Stimulated activated CD4-positive, alpha-beta T cell treated with anti-CD3 and anti-CD28 coated beads, Interleukin-2, amount 100 ng/mL, for 48 hours (primary cell): ENCODE results near the gene RMI2.

ENCODE experiments used
- DNase-seq, 2 donors: peaks; one replicate each; pipeline ENCODE4 v3.0.0-alpha.2; 2020

The RMI2 gene

DNA sequence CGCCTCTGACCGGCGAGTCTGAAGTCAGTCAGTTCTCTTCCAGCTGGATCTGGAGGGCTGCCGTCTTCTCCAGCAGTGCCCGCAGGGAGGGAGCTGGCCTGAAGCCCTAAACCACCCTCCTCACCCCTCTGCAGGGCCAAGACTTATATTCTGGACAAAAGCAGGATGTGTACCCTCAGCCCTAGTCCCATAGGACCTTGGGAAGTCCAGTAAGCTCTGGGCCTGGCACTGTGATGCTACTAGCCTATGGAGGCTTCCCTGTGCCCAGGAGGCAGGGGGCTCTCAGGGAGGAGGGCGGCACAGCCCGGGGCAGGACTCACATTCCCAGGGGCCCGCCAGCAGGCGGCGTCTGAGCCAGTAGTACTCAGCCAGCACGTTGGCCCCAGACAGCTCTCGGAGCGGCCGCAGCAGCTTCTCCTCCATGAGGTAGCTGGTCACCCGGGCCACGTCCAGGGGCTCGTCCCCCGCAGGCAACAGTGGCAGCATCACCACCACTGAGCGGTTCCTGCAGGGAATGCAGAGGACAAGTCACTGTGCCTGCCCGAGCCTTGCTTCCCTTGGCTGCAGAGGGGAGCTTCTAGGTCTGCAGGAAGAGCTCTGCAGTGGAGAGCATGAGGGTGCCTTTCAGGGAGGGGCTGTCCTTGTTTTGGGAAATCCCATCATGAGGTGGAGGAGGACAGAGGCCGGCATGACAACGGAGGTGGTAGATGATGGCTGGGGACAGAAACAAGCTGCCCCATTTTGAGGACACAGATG is 41.7 kb downstream of the RMI2 start:
- no peak for DNase-seq

- DNase-seq = no peak
These were observed 43.8 kb downstream of the RMI2 start for GRCh38 chr16:11389083-11389482.

GRCh38 chr16:11389631-11390565 is 44.6 kb downstream of the RMI2 start:
- DNase-seq = no peak

- DNase-seq = no peak
These were observed 45.6 kb downstream of the RMI2 start for GRCh38 chr16:11390573-11391495.

DNA sequence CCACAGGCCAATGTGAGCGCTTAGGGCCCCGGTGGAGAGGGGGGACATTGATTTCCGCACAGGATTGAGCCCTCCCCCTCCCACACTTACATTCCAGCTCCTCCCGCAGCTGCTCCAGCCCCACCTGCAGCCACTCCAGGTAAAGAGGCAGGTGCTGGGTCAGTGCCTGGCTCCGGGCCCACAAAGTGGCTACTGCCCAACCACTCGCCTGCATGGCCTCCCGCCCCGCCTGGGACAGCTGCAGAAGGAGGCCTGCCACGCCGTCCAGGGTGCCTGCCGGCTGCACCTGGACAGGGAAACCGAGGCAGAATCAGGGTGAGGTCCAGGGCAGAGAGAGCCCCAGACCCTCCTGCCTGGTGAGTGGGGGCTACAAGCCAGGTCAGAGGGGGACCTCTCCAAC is 46.3 kb downstream of the RMI2 start:
- no peak for DNase-seq

GRCh38 chr16:11392041-11392581 is 46.9 kb downstream of the RMI2 start:
- no peak for DNase-seq

DNA sequence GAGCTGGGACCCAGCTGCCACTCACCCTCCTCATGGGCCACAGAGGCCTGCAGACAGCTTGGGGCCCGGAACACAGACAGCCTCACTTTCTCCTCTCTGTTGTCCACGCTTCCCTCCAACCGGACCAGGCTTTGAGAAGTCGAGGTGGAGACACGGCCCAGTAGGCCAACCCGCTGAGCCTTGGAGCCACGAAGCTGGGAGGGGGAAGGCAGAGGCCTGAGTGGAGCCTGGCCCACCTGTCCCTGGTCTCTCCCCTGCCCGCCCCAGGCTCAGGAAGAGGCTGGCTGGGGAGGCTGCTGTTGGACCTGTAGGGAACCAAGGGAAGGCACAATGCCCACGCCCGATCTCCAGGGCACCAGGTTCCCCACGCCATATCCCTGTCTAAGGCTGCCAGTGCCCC is 48.1 kb downstream of the RMI2 start:
- no peak for DNase-seq

DNA sequence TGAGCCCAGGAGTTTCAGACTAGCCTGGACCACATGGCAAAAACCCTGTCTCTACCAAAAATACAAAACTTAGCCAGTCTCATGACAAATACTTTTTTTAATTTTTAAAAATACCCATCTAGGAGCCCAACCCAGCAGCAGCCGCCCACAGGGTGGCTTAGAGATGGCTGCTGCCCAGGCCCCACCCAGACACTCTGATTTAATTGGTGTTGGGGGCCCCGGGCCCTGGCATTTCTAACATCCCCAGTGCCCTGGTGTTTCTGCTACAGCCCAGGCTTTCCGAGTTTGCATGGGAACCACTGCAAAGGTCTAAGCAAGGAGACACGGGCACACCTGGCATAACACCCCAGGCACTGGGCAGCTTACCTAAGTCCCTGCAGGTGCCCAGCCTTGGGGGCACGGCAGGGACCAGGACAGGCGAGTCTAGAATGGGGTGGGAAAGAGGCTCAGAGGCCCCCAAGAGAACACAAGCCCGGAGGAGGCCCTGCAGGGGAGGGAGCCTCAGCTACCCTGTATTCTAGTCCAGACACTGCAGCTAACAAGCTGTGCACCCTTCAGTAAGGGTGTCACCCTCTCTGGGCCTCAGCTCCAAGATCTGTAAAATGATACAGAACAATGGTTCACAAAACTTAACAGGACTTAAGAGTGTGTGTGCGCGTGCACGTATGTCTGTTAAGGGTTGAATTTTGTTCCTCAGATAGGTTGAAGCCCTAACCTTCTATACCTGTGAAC is 48.8 kb downstream of the RMI2 start:
- DNase-seq = no peak

DNA sequence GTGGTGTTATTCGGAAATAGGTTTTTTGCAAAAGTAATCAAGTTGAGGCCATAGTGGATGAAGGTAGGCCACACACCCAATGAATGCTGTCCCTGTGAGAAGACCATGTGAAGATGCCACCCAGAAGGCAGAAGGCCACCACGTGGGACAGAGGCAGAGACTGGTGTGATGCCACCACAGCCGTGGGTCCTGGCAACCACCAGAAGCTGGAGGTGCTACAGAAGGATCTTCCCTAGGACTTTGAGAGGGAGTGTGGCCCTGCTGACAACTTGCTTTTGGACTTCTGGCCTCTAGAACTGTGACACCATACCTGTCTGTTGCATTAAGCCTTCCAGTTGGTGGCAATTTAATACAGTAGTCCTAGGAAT is 49.3 kb downstream of the RMI2 start:
- no peak for DNase-seq

- DNase-seq = no peak
These were observed 50.0 kb downstream of the RMI2 start for GRCh38 chr16:11395008-11395948.

GRCh38 chr16:11395949-11396240 is 50.6 kb downstream of the RMI2 start:
- no peak for DNase-seq

DNA sequence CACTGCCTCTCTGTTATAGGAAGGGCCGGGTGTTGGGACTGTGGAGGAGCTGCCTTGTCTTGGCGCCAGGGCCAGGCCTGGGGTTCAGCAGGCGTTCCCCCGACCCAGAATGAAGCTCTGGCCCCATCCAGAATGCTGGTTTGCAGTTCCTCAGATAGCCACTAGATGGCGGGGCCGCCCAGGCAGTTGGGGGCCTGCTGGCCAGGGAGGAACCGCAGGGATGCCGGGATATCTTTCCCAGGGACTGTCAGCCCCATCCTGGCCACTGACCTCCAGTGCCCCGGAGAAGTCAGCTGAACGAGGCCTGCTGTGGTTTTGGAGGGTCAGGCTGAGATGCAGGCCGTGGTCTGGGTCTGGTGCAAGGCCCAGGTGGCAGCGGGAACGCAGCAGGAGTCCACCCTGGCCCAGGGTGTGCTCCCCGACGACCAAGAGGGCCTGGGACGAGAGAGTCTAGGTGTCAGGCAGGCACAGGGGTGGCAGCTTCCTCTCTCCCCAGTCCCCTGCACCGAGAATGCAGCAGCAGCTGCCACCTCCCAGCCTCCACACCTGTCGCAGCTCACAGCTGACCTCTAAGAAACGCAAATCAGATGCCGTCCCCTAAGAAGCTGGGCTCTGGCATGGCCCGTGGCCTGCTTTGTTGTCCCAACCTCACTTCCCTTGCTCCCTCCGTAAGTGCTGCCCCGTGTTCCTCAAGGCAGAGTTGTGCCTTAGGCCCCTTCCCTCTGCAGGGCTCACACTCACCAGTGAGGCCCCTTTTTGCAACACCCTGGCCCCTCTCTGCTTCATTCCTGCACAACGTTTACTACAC is 51.2 kb downstream of the RMI2 start:
- peak; percentile 76 to 78 for DNase-seq

GRCh38 chr16:11398136-11398535 is 52.9 kb downstream of the RMI2 start:
- DNase-seq = no peak

- DNase-seq = no peak
These were observed 53.6 kb downstream of the RMI2 start for GRCh38 chr16:11398851-11399250.

DNA sequence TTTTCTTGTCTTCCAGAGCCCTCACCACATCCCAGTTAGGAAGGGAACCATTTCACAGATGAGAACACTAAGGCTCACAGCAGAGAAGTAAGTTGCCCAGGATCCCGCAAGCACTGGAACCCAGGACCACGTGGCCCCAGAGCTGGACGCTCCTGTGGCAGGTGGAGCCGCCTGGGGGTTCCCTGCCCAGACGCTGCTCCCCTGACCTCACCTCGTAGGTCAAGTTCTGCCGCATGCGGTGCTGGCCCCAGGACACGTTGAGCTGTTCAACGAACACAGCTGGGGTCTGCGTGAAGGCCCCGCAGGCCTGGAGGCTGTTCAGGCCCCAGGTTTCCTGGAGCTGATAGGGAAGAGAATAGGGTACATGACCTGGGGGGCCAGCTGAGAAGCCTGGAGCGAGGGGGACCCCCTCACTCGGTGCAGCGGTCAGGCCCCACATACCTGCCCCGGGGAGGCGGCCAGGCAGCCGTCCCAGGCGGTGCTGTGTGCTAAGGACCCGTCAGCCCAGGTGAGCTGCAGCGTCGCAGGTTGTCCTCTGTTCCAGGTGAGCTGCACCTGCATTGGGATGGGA is 54.1 kb downstream of the RMI2 start:
- no peak for DNase-seq

DNA sequence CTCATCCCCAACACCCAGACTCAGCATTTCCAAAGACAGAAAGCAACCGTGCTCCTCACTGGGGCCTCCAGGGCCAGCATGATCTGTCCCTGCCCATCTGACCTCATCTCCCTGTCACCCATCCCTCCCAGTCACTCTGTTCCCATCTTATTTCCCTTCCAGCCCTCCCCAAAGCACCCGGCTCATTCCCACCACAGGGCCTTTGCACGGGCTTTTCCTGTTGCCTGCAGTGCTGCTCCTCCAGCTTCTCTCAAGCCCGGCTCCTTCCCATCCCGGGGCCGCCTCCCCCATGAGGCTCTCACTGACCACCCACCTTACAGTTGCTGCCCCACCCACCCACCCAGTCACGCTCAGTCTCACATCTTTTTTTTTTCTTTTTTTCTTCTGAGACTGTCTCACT is 54.8 kb downstream of the RMI2 start:
- no peak for DNase-seq
